Mesenchymal stem cell (in vitro differentiated cells and primary cell): ENCODE data around the gene GRAMD1B.

Experiments used
- DNase-seq: peaks from one replicate; pipeline ENCODE4 v3.0.0-alpha.2; 2013
- H2AFZ ChIP-seq: one replicate; pipeline ENCODE4 v1.6.1; 2013; ENCODE audit warnings: low read depth, mild to moderate bottlenecking, control low read depth, inconsistent platforms, low read length, moderate library complexity
- H2AK5ac ChIP-seq: 2 replicates; pipeline ENCODE4 v1.6.1; 2013; ENCODE audit warnings: low read length, moderate library complexity, mild to moderate bottlenecking, inconsistent platforms; ENCODE audit not compliant: severe bottlenecking
- H2BK120ac ChIP-seq: one replicate; pipeline ENCODE4 v1.6.1; 2013; ENCODE audit warnings: low read depth, mild to moderate bottlenecking, inconsistent platforms, low read length, moderate library complexity
- H2BK12ac ChIP-seq, 2 experiments: one replicate each; pipeline ENCODE4 v1.6.1; 2013; ENCODE audit warnings: inconsistent platforms in 2 of 2, low read length in 2 of 2, mild to moderate bottlenecking in 2 of 2, moderate library complexity in 2 of 2, control low read depth in 1 of 2
- H2BK15ac ChIP-seq: one replicate; pipeline ENCODE4 v1.6.1; 2013; ENCODE audit warnings: mild to moderate bottlenecking, low read depth, inconsistent platforms; ENCODE audit not compliant: poor library complexity, severe bottlenecking
- H2BK5ac ChIP-seq: 2 replicates; pipeline ENCODE4 v1.6.1; 2013; ENCODE audit warnings: low read depth, mild to moderate bottlenecking, low read length, control low read depth, inconsistent platforms; ENCODE audit not compliant: poor library complexity, severe bottlenecking
- H3K14ac ChIP-seq, 2 experiments: one replicate each; pipeline ENCODE4 v1.6.1; 2013; ENCODE audit warnings: inconsistent platforms in 2 of 2, low read length in 2 of 2, control low read depth in 1 of 2, mild to moderate bottlenecking in 1 of 2, moderate library complexity in 1 of 2
- H3K18ac ChIP-seq, 2 experiments: one replicate each; pipeline ENCODE4 v1.6.1; 2013; ENCODE audit warnings: inconsistent platforms in 2 of 2, low read length in 2 of 2, control low read depth in 1 of 2, low read depth in 1 of 2, mild to moderate bottlenecking in 1 of 2
- H3K23ac ChIP-seq, 2 experiments: one replicate each; pipeline ENCODE4 v1.6.1; 2013; ENCODE audit warnings: inconsistent platforms in 2 of 2, low read length in 2 of 2, mild to moderate bottlenecking in 2 of 2, moderate library complexity in 2 of 2, control low read depth in 1 of 2
- H3K27ac ChIP-seq: 2 replicates; pipeline ENCODE4 v1.5.1; 2013; ENCODE audit warnings: mild to moderate bottlenecking, moderate library complexity, low read length, control low read depth, inconsistent platforms; ENCODE audit not compliant: poor library complexity, severe bottlenecking
- H3K27me3 ChIP-seq, 2 experiments: 2 replicates each; pipeline versions ENCODE4 v1.6.1 to v1.7.0; 2013; ENCODE audit warnings: low read length in 2 of 2, mild to moderate bottlenecking in 2 of 2, moderate library complexity in 2 of 2, control low read depth in 1 of 2, inconsistent platforms in 1 of 2; ENCODE audit not compliant: control insufficient read depth in 1 of 2, insufficient read depth in 1 of 2
- H3K36me3 ChIP-seq, 2 experiments: 2 replicates each; pipeline versions ENCODE4 v1.6.1 to v1.7.0; 2013; ENCODE audit warnings: low read length in 2 of 2, control low read depth in 1 of 2, inconsistent platforms in 1 of 2, low read depth in 1 of 2, mild to moderate bottlenecking in 1 of 2; ENCODE audit not compliant: insufficient read depth in 2 of 2, control insufficient read depth in 1 of 2
- H3K4ac ChIP-seq, 2 experiments: one replicate each; pipeline ENCODE4 v1.6.1; 2013; ENCODE audit warnings: inconsistent platforms in 2 of 2, low read length in 2 of 2, mild to moderate bottlenecking in 2 of 2, moderate library complexity in 2 of 2, control low read depth in 1 of 2, low read depth in 1 of 2
- H3K4me1 ChIP-seq: 2 replicates; pipeline ENCODE4 v1.6.1; 2013; ENCODE audit warnings: low read depth, low read length, control low read depth; ENCODE audit not compliant: control insufficient read depth, insufficient read depth
- H3K4me2 ChIP-seq: 2 replicates; pipeline ENCODE4 v1.6.1; 2013; ENCODE audit warnings: low read length, mild to moderate bottlenecking, inconsistent platforms; ENCODE audit not compliant: poor library complexity, severe bottlenecking
- H3K4me3 ChIP-seq, 2 experiments: 2 replicates each; pipeline versions ENCODE4 v1.5.1 to v1.7.0; 2013; ENCODE audit warnings: low read length in 2 of 2, mild to moderate bottlenecking in 2 of 2, control low read depth in 1 of 2, low read depth in 1 of 2; ENCODE audit not compliant: insufficient read depth in 1 of 2
- H3K79me1 ChIP-seq: replicated peaks from 2 replicates; pipeline ENCODE4 v1.6.1; 2013; ENCODE audit warnings: mild to moderate bottlenecking, control low read depth, low read length, inconsistent platforms; ENCODE audit not compliant: poor library complexity, severe bottlenecking
- H3K9ac ChIP-seq: 2 replicates; pipeline ENCODE4 v1.7.0; 2013; ENCODE audit warnings: mild to moderate bottlenecking, low read length, moderate library complexity
- H3K9me3 ChIP-seq: 2 replicates; pipeline ENCODE4 v1.7.0; 2013; ENCODE audit warnings: mild to moderate bottlenecking, low read length; ENCODE audit not compliant: control insufficient read depth
- H4K8ac ChIP-seq: one replicate; pipeline ENCODE4 v1.6.1; 2013; ENCODE audit warnings: inconsistent platforms, mild to moderate bottlenecking, low read length, moderate library complexity
- H4K91ac ChIP-seq: one replicate; pipeline ENCODE4 v1.6.1; 2013; ENCODE audit warnings: mild to moderate bottlenecking, low read length, inconsistent platforms
- WGBS: methylation state at CpG from one replicate; pipeline ENCODE4 v1.1.7; 2013; ENCODE audit warnings: mixed read lengths; 5-methylcytosine and 5-hydroxymethylcytosine counted together

Gene GRAMD1B

DNA sequence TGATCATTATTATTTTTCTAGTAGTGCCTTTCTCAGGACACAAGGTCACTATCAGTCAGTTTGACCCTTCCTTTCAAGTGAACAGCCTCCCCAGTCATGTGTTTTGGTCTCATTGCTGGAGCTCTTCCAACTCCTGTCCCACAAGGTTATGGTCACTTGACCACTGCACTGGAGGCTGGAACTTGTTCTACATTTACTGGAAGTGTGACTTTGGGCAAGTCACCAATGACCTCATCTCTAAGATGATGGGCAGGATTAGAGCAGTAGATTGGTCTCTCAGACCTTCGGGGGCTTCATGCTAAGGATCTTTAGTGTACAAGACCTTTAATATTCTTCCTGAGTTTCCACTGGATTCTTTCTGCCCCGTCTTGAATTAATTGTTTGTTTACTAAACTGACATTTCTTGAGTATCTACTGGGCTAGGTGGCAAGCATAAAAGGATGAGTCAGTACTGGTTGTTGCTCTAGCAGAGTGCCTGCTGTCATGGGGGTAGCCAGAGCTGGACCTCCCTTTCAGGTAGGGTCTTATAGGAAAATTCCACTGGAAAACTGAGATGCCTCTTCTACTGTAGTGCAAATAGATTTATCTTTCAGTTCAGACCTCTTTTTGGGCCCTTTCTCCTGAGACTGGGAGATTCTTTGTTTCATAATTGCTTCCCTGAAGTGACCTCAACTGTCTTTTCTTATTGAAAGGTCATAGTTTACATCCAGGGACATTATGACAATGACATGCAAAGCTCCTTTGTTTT is 106.8 kb downstream of the GRAMD1B start:
- H2BK5ac ChIP-seq = no peak overlapping the region
- H3K4me1 ChIP-seq = peaks cover 1% of the 10 kb centered on the region
- H4K8ac ChIP-seq = no peak overlapping the region
- H3K4me3 ChIP-seq = no peak overlapping the region
- H3K79me1 ChIP-seq = no peaks in the 10 kb centered on the region
- no peaks in the 10 kb centered on the region for H3K9me3 ChIP-seq
- H2BK120ac ChIP-seq = no peak overlapping the region
- no peak overlapping the region for H2AK5ac ChIP-seq
- no peak overlapping the region for H2AFZ ChIP-seq
- no peak overlapping the region for H2BK15ac ChIP-seq
- H3K9ac ChIP-seq = peak overlapping the region; percentile 18
- peak; percentile 70 for DNase-seq
- H3K4me2 ChIP-seq = no peak overlapping the region
- no peak overlapping the region for H2BK12ac ChIP-seq
- no peak overlapping the region for H3K14ac ChIP-seq
- WGBS = 7% methylated on average over 2 of the region's 2 CpGs
- no peak overlapping the region for H3K23ac ChIP-seq
- H3K27me3 ChIP-seq = no peaks in the 10 kb centered on the region
- peak overlapping the region in 1 of 2 experiments; percentile 69 for H3K18ac ChIP-seq
- H3K27ac ChIP-seq = no peak overlapping the region
- no peak overlapping the region for H4K91ac ChIP-seq
- no peak overlapping the region for H3K4ac ChIP-seq
- no peaks in the 10 kb centered on the region for H3K36me3 ChIP-seq

- Histone ChIP-seq H2BK5ac (no peak overlapping the region), H3K18ac (no peak overlapping the region), H3K4me3 (no peak overlapping the region), H3K14ac (no peak overlapping the region), H4K91ac (no peak overlapping the region), H2AK5ac (no peak overlapping the region), H2BK120ac (no peak overlapping the region), H3K4me1 (peaks cover 1% of the 10 kb centered on the region), H3K36me3 (no peaks in the 10 kb centered on the region), H3K9me3 (no peaks in the 10 kb centered on the region), H3K4ac (no peak overlapping the region), H3K9ac (no peak overlapping the region), H3K4me2 (no peak overlapping the region), H3K27ac (no peak overlapping the region), H3K27me3 (no peaks in the 10 kb centered on the region), H2BK15ac (no peak overlapping the region), H4K8ac (no peak overlapping the region), H3K79me1 (no peaks in the 10 kb centered on the region), H2BK12ac (no peak overlapping the region), H2AFZ (no peak overlapping the region), H3K23ac (no peak overlapping the region)
- 93% methylated on average over 4 of the region's 4 CpGs for WGBS
- no peak for DNase-seq
Observed at GRCh38 chr11:123537726-123538125, 107.7 kb downstream of the GRAMD1B start.

DNA sequence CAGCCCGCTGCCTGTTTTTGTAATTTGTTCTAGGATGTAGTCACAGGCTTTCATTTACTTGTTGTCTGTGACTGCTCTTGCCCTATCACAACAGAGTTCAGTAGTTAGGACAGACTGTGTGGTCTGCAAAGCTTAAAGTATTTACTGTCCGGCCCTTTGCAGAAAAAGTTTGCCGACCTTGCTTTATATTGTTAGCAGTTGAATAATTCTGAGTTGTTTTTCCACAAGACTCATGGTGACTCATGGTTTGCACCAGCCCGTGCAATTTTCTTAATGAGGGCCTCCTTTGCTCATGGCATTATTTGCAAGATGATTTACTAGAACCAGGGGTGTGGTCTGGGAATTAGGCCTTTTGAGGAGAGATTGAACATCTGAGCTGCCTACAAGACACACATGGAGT is 113.7 kb downstream of the GRAMD1B start:
- Histone ChIP-seq H2BK5ac (no peak overlapping the region), H2AK5ac (no peak overlapping the region), H3K18ac (no peak overlapping the region), H3K14ac (no peak overlapping the region), H4K8ac (no peak overlapping the region), H3K36me3 (no peaks in the 10 kb centered on the region), H3K4me3 (peak overlapping the region in 1 of 2 experiments; percentile 55), H4K91ac (no peak overlapping the region), H3K27ac (peak overlapping the region; percentile 56), H3K23ac (no peak overlapping the region), H2BK15ac (no peak overlapping the region), H2BK12ac (no peak overlapping the region), H2AFZ (no peak overlapping the region), H3K9me3 (no peaks in the 10 kb centered on the region), H3K79me1 (peaks cover 1% of the 10 kb centered on the region), H3K9ac (peak overlapping the region; percentile 59), H3K4ac (no peak overlapping the region), H3K27me3 (no peaks in the 10 kb centered on the region), H2BK120ac (no peak overlapping the region), H3K4me1 (peaks cover 9% of the 10 kb centered on the region), H3K4me2 (no peak overlapping the region)
- WGBS = 18% methylated on average over 4 of the region's 4 CpGs
- peak; percentile 80 for DNase-seq

DNA sequence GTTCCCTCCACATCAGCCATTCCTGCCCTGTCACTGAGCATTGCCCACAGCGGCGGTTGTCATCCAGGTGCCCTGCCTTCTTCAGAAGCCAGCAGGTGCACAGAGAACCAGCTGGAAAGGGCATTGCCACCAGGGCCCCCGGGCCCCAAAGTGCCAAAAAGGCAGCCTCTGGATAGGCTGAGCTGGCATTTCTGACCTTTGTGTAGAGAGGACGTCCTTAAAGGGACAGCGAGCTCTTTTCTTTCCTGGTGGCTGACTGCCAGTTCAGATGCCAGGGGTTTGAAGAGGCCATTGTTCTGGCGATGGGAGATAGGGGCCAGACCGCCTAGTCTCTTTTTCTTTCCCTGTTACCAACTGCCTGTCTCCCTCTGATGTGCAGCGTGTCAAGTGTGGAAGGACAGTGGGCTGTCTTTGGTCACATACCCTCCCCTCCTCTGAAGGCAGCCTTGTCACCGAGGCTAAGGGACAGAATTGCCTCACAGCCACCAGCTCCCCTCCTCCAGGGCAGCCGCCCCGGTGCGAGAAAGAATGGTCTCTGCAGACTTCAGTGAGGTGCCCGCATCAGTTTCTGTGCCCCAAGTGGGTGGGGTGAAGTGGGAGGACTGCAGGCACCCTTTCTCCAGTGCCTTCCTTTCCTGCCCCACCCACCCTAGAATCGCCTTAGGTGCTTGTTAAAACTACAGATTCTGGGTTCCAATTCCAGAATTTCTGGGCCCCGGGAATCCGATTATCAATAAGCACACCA is 114.7 kb downstream of the GRAMD1B start:
- no peak overlapping the region for H4K91ac ChIP-seq
- H2BK12ac ChIP-seq = peak overlapping the region in 1 of 2 experiments; percentile 54
- H3K4me1 ChIP-seq = peaks cover 9% of the 10 kb centered on the region
- H3K23ac ChIP-seq = no peak overlapping the region
- no peak overlapping the region for H2BK5ac ChIP-seq
- no peak overlapping the region for H3K4ac ChIP-seq
- H3K27me3 ChIP-seq = no peaks in the 10 kb centered on the region
- no peak overlapping the region for H3K9ac ChIP-seq
- no peak overlapping the region for H3K14ac ChIP-seq
- no peaks in the 10 kb centered on the region for H3K36me3 ChIP-seq
- DNase-seq = no peak
- no peak overlapping the region for H3K4me2 ChIP-seq
- no peak overlapping the region for H3K18ac ChIP-seq
- no peak overlapping the region for H2BK15ac ChIP-seq
- H3K4me3 ChIP-seq = no peak overlapping the region
- peaks cover 1% of the 10 kb centered on the region for H3K79me1 ChIP-seq
- H2BK120ac ChIP-seq = no peak overlapping the region
- H2AFZ ChIP-seq = no peak overlapping the region
- H2AK5ac ChIP-seq = no peak overlapping the region
- 91% methylated on average over 12 of the region's 16 CpGs for WGBS
- H3K9me3 ChIP-seq = no peaks in the 10 kb centered on the region
- no peak overlapping the region for H3K27ac ChIP-seq
- no peak overlapping the region for H4K8ac ChIP-seq
